ENCODE measurements around the gene ELANE.
"Not testable (repeated sequence)": the region's sequence is repeated elsewhere in the genome, so short reads cannot be mapped to it uniquely, and the experiment has no call there.

ELANE gene

GRCh38 chr19:843180-843835 lies 8.8 kb upstream of the ELANE start:
- DNase-seq: peak; percentile 24

- no peak for DNase-seq
These were observed 8.1 kb upstream of the ELANE start for GRCh38 chr19:843836-844545.

- DNase-seq: no peak
These were observed 7.5 kb upstream of the ELANE start for GRCh38 chr19:844546-844971.

- DNase-seq: no peak
These were observed 6.2 kb upstream of the ELANE start for GRCh38 chr19:845707-846521.

GRCh38 chr19:848386-848921 lies 3.6 kb upstream of the ELANE start:
- no peak for DNase-seq

- not testable (repeated sequence) for DNase-seq
These were observed 2.9 kb upstream of the ELANE start for GRCh38 chr19:849195-849594.

GRCh38 chr19:850221-850978 lies 1.7 kb upstream of the ELANE start:
- DNase-seq: peak; percentile 49

GRCh38 chr19:850979-851335 lies 1.1 kb upstream of the ELANE start:
- DNase-seq: no peak

- no peak for DNase-seq
These were observed 997 bp downstream of the ELANE start for GRCh38 chr19:853014-853585.

GRCh38 chr19:853614-854220 lies 1.6 kb downstream of the ELANE start:
- not testable (repeated sequence) for DNase-seq

GRCh38 chr19:854549-854948 lies 2.4 kb downstream of the ELANE start:
- DNase-seq: no peak

- no peak for DNase-seq
These were observed 3.0 kb downstream of the ELANE start for GRCh38 chr19:855142-855541.

GRCh38 chr19:855566-856120 lies 3.5 kb downstream of the ELANE start:
- DNase-seq: no peak

GRCh38 chr19:858284-858683 lies 6.2 kb downstream of the ELANE start:
- DNase-seq: no peak

- peak; percentile 40 for DNase-seq
These were observed 7.1 kb downstream of the ELANE start, which contains the start of gene CFD for GRCh38 chr19:858868-859843. Gene CFD, plus strand, starts transcription at chr19:859664. Its CDS starts 26 bp downstream, at chr19:859690.

GRCh38 chr19:861141-861755 lies 9.1 kb downstream of the ELANE start:
- DNase-seq: no peak

- peak; percentile 59 for DNase-seq
These were observed 9.9 kb downstream of the ELANE start for GRCh38 chr19:861756-862580.

- peak; percentile 58 for DNase-seq
These were observed 10.6 kb downstream of the ELANE start for GRCh38 chr19:862581-863314.

All from inflammatory macrophage treated with lipopolysaccharide for 4 hours (primary cell).